A549 (cell line): Measurements from ENCODE around the gene FAM32A. TPM values are rescaled to one million over a fixed set of nuclear protein-coding genes. Genes with fewer than 3 reads are reported as not detected.

Source experiments
- ATAC-seq, 2 experiments: fragments of 200-7000 bp in 1 of 2; fragments of >200 bp in 1 of 2; cut with Nextera tagmentation in 1 of 2; cut with Tn5 transposase in 1 of 2; 3 replicates each; pipeline versions ENCODE4 v1.8.0 to v1.9.1; 2018 to 2020; ENCODE audit warnings: mild to moderate bottlenecking in 1 of 2, moderate library complexity in 1 of 2
- CTCF ChIA-PET: fragments of 300-600 bp; sonication (Branson Sonifier 250); formaldehyde crosslinking; extraction: SDS; loops from one replicate; lab custom pipeline; 2021; ENCODE audit warnings: antibody characterized with exemption, inconsistent platforms; lab: Yijun Ruan, JAX
- POLR2A ChIA-PET: fragments of 350-600 bp; formaldehyde crosslinking; extraction: SDS; loops from one replicate; lab custom pipeline; 2021; ENCODE audit warnings: antibody characterized with exemption, inconsistent platforms; lab: Yijun Ruan, JAX
- DNase-seq, 2 experiments: peaks; one replicate each; pipeline versions ENCODE4 v3.0.0 to v3.0.0-alpha.2; 2011 to 2016; ENCODE audit warnings: low read depth in 1 of 2, low spot score in 1 of 2
- FAIRE-seq: peaks from 2 replicates; lab custom pipeline; 2011; peaks lifted over from hg19 to GRCh38; lab: Jason Lieb, UNC
- H3K27ac ChIP-seq, 2 experiments: fragments of >200 bp; sonication (Bioruptor Twin); formaldehyde crosslinking; 3 replicates each; pipeline ENCODE4 v1.5.1; 2016 to 2017
- H3K4me1 ChIP-seq: fragments of >200 bp; sonication (Bioruptor Twin); formaldehyde crosslinking; 3 replicates; pipeline ENCODE4 v1.6.1; 2016
- H3K4me2 ChIP-seq: fragments of >200 bp; sonication (Bioruptor Twin); formaldehyde crosslinking; 3 replicates; pipeline ENCODE4 v1.6.1; 2016
- H3K4me3 ChIP-seq: fragments of >200 bp; sonication (Bioruptor Twin); formaldehyde crosslinking; 3 replicates; pipeline ENCODE4 v1.5.1; 2016
- H3K9me3 ChIP-seq: fragments of >200 bp; sonication (Bioruptor Twin); formaldehyde crosslinking; 3 replicates; pipeline ENCODE4 v1.6.1; 2016
- CBX2 ChIP-seq: fragments of 200-600 bp; sonication (generic); IDR thresholded peaks from 2 replicates; pipeline ENCODE4 v1.6.1; 2016; ENCODE audit warnings: low read depth, mild to moderate bottlenecking, borderline replicate concordance
- CEBPB ChIP-seq, 2 experiments: fragments of >200 bp in 1 of 2; sonication (Bioruptor Twin) in 1 of 2; formaldehyde crosslinking in 1 of 2; IDR thresholded peaks; 2 replicates each; pipeline ENCODE4 v1.6.1; 2012 to 2016
- CHD4 ChIP-seq: fragments of 200-600 bp; sonication (generic); IDR thresholded peaks from 2 replicates; pipeline ENCODE4 v1.6.1; 2016; ENCODE audit warnings: antibody characterized with exemption, mild to moderate bottlenecking, borderline replicate concordance
- EP300 ChIP-seq, 2 experiments: fragments of >200 bp; sonication (Bioruptor Twin); formaldehyde crosslinking; IDR thresholded peaks; 2 replicates in 1 of 2; 3 replicates in 1 of 2; pipeline ENCODE4 v1.6.1; 2016 to 2017
- GATA3 ChIP-seq: IDR thresholded peaks from 2 replicates; pipeline ENCODE4 v1.6.1; 2012; ENCODE audit warnings: borderline replicate concordance
- HOXB13 ChIP-seq: fragments of 250-450 bp; sonication (Bioruptor Pico); IDR thresholded peaks from 2 replicates; pipeline ENCODE4 v1.5.0; 2020; ENCODE audit warnings: low read depth, mild to moderate bottlenecking, moderate library complexity
- HOXB5 ChIP-seq: fragments of 250-450 bp; sonication (Bioruptor Pico); IDR thresholded peaks from 2 replicates; pipeline ENCODE4 v1.5.0; 2020; ENCODE audit warnings: mild to moderate bottlenecking, moderate library complexity
- JUNB ChIP-seq: fragments of >200 bp; sonication (Bioruptor Twin); formaldehyde crosslinking; IDR thresholded peaks from 2 replicates; pipeline ENCODE4 v1.6.1; 2016
- KDM5A ChIP-seq: fragments of 200-600 bp; sonication (generic); IDR thresholded peaks from 2 replicates; pipeline ENCODE4 v1.6.1; 2016; ENCODE audit warnings: antibody characterized with exemption, mild to moderate bottlenecking
- MAFK ChIP-seq: fragments of 450-650 bp; IDR thresholded peaks from 2 replicates; pipeline ENCODE4 v1.6.1; 2014; ENCODE audit not compliant: partially characterized antibody
- NPAS2 ChIP-seq: fragments of 250-450 bp; sonication (Bioruptor Pico); IDR thresholded peaks from 2 replicates; pipeline ENCODE4 v1.8.0; 2022; ENCODE audit warnings: mild to moderate bottlenecking, moderate library complexity, borderline replicate concordance
- RCOR1 ChIP-seq: fragments of 150-350 bp; IDR thresholded peaks from 2 replicates; pipeline ENCODE4 v1.6.1; 2014; ENCODE audit warnings: antibody characterized with exemption, low read length, low read depth
- SMC3 ChIP-seq: fragments of >200 bp; sonication (Bioruptor Twin); formaldehyde crosslinking; IDR thresholded peaks from 3 replicates; pipeline ENCODE4 v1.6.1; 2018; ENCODE audit warnings: inconsistent platforms
- SREBF2 ChIP-seq: fragments of 450-650 bp; IDR thresholded peaks from 2 replicates; pipeline ENCODE4 v1.6.1; 2014; ENCODE audit warnings: mild to moderate bottlenecking, moderate library complexity
- TP53 ChIP-seq: fragments of 250-450 bp; sonication (Bioruptor Pico); IDR thresholded peaks from 2 replicates; pipeline ENCODE4 v1.5.0; 2021; ENCODE audit warnings: mild to moderate bottlenecking, moderate library complexity
- ZFP36 ChIP-seq: fragments of 450-650 bp; IDR thresholded peaks from 2 replicates; pipeline ENCODE4 v1.6.1; 2014; ENCODE audit warnings: borderline replicate concordance; ENCODE audit not compliant: partially characterized antibody
- ZSCAN20 ChIP-seq: fragments of 250-450 bp; sonication (Bioruptor Pico); IDR thresholded peaks from 2 replicates; pipeline ENCODE4 v1.8.0; 2022; ENCODE audit warnings: mild to moderate bottlenecking, moderate library complexity
- WGBS: methylation state at CpG from one replicate; pipeline ENCODE4 v1.1.6; 2017; ENCODE audit errors: missing lambda C conversion rate; 5-methylcytosine and 5-hydroxymethylcytosine counted together
- polyA plus RNA-seq, 4 experiments: library from polyadenylated mRNA; depleted of rRNA in 3 of 4; stranded (reverse); fragments of >200 nt; fragmentation: RNase III in 1 of 4; extraction: RNeasy Plus Mini Kit Qiagen cat#74134 plus additional on column Dnase treatment in 1 of 4; gene quantifications; 2 replicates in 3 of 4; 3 replicates in 1 of 4; pipeline ENCODE4 v1.2.3, GENCODE V29; 2011 to 2017
- TF ChIP-seq, protein P1 (sequence below): fragments of 200-600 bp; sonication (generic); IDR thresholded peaks from 2 replicates; pipeline ENCODE4 v1.6.1; 2016; ENCODE audit warnings: antibody characterized with exemption, mild to moderate bottlenecking, moderate library complexity
- TF ChIP-seq, protein P2 (sequence below): fragments of >200 bp; sonication (Bioruptor Twin); formaldehyde crosslinking; IDR thresholded peaks from 3 replicates; pipeline ENCODE4 v1.5.1; 2016
- TF ChIP-seq, protein P3 (sequence below): fragments of 250-450 bp; sonication (Bioruptor Pico); IDR thresholded peaks from 2 replicates; pipeline ENCODE4 v1.5.0; 2021; ENCODE audit warnings: mild to moderate bottlenecking, moderate library complexity, borderline replicate concordance

Gene FAM32A
- polyA plus RNA-seq, 2 of the 4 experiments (the other 2 are of a cell fraction) = 80.8 to 108 TPM

DNA sequence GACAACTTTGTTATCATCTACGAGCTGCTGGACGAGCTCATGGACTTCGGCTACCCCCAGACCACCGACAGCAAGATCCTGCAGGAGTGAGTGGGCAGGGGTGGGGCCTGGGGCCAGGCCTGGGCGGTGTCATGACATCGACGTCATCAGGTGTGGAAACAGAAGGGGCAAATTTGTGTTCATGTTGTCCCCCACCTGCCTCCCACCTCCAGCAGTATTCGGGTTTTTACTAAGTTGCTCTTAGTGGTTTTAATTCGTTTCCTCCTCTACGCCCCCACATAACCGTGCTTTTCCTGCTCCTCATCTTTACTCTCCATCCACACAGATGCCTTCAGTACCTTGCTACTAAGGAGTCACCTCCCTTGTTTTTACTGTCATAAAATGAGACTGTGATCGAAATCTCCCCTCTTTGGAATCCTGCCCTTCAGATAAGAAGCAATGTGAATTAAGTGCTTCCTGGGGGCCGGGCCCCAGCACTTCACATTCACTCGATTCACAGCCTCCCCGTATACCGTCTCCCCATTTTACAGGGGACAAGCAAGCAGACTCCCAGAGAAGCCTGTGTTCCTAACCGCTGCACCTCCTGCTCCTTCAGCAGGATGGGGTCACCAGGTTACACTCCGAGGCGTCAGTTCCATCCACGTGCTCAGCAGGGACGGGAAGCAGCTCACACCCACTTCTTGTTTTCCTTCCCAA lies 23.0 kb downstream of the FAM32A start:
- TF ChIP-seq TP53 (CRISPR knock-in tag) = no peak
- TF ChIP-seq MAFK = no peak
- TF ChIP-seq, protein P1, sequence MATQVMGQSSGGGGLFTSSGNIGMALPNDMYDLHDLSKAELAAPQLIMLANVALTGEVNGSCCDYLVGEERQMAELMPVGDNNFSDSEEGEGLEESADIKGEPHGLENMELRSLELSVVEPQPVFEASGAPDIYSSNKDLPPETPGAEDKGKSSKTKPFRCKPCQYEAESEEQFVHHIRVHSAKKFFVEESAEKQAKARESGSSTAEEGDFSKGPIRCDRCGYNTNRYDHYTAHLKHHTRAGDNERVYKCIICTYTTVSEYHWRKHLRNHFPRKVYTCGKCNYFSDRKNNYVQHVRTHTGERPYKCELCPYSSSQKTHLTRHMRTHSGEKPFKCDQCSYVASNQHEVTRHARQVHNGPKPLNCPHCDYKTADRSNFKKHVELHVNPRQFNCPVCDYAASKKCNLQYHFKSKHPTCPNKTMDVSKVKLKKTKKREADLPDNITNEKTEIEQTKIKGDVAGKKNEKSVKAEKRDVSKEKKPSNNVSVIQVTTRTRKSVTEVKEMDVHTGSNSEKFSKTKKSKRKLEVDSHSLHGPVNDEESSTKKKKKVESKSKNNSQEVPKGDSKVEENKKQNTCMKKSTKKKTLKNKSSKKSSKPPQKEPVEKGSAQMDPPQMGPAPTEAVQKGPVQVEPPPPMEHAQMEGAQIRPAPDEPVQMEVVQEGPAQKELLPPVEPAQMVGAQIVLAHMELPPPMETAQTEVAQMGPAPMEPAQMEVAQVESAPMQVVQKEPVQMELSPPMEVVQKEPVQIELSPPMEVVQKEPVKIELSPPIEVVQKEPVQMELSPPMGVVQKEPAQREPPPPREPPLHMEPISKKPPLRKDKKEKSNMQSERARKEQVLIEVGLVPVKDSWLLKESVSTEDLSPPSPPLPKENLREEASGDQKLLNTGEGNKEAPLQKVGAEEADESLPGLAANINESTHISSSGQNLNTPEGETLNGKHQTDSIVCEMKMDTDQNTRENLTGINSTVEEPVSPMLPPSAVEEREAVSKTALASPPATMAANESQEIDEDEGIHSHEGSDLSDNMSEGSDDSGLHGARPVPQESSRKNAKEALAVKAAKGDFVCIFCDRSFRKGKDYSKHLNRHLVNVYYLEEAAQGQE = no peak
- TF ChIP-seq CHD4 = no peak
- no peak for TF ChIP-seq ZFP36
- no peak for TF ChIP-seq HOXB13 (CRISPR knock-in tag)
- no peak for TF ChIP-seq KDM5A
- TF ChIP-seq JUNB = no peak
- no peak for TF ChIP-seq ZSCAN20 (CRISPR knock-in tag)
- TF ChIP-seq EP300 (IDR thresholded peaks at IDR 0.05) = no peak
- no peak for TF ChIP-seq GATA3
- no peak for TF ChIP-seq NPAS2
- TF ChIP-seq, protein P2, sequence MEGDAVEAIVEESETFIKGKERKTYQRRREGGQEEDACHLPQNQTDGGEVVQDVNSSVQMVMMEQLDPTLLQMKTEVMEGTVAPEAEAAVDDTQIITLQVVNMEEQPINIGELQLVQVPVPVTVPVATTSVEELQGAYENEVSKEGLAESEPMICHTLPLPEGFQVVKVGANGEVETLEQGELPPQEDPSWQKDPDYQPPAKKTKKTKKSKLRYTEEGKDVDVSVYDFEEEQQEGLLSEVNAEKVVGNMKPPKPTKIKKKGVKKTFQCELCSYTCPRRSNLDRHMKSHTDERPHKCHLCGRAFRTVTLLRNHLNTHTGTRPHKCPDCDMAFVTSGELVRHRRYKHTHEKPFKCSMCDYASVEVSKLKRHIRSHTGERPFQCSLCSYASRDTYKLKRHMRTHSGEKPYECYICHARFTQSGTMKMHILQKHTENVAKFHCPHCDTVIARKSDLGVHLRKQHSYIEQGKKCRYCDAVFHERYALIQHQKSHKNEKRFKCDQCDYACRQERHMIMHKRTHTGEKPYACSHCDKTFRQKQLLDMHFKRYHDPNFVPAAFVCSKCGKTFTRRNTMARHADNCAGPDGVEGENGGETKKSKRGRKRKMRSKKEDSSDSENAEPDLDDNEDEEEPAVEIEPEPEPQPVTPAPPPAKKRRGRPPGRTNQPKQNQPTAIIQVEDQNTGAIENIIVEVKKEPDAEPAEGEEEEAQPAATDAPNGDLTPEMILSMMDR = no peak
- no peak for TF ChIP-seq HOXB5 (CRISPR knock-in tag)
- no peak for TF ChIP-seq SMC3
- TF ChIP-seq, protein P3, sequence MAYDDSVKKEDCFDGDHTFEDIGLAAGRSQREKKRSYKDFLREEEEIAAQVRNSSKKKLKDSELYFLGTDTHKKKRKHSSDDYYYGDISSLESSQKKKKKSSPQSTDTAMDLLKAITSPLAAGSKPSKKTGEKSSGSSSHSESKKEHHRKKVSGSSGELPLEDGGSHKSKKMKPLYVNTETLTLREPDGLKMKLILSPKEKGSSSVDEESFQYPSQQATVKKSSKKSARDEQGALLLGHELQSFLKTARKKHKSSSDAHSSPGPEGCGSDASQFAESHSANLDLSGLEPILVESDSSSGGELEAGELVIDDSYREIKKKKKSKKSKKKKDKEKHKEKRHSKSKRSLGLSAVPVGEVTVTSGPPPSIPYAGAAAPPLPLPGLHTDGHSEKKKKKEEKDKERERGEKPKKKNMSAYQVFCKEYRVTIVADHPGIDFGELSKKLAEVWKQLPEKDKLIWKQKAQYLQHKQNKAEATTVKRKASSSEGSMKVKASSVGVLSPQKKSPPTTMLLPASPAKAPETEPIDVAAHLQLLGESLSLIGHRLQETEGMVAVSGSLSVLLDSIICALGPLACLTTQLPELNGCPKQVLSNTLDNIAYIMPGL (CRISPR knock-in tag) = no peak
- TF ChIP-seq CBX2 = no peak
- no peak for TF ChIP-seq SREBF2
- TF ChIP-seq RCOR1 = no peak
- TF ChIP-seq CEBPB (IDR thresholded peaks at IDR 0.05) = no peak
- FAIRE-seq (no peak), DNase-seq (no peak), ATAC-seq (no peak)
- WGBS = 96% methylated on average over 20 of the region's 21 CpGs
- H3K4me2 ChIP-seq = no peak overlapping the region
- POLR2A ChIA-PET = no interaction called here
- no peaks in the 10 kb centered on the region for H3K4me1 ChIP-seq
- H3K4me3 ChIP-seq = no peak overlapping the region
- no peak overlapping the region for H3K27ac ChIP-seq
- no peaks in the 10 kb centered on the region for H3K9me3 ChIP-seq
- CTCF ChIA-PET = no interaction called here
